DMS153 (cell line): ENCODE data around the gene MS4A1.
"Not testable (repeated sequence)": the region's sequence is repeated elsewhere in the genome, so short reads cannot be mapped to it uniquely, and the experiment has no call there.

Experiments used
- DNase-seq: peaks from one replicate; lab custom pipeline; 2025; lab: John Stamatoyannopoulos, UW

The MS4A1 gene

DNA sequence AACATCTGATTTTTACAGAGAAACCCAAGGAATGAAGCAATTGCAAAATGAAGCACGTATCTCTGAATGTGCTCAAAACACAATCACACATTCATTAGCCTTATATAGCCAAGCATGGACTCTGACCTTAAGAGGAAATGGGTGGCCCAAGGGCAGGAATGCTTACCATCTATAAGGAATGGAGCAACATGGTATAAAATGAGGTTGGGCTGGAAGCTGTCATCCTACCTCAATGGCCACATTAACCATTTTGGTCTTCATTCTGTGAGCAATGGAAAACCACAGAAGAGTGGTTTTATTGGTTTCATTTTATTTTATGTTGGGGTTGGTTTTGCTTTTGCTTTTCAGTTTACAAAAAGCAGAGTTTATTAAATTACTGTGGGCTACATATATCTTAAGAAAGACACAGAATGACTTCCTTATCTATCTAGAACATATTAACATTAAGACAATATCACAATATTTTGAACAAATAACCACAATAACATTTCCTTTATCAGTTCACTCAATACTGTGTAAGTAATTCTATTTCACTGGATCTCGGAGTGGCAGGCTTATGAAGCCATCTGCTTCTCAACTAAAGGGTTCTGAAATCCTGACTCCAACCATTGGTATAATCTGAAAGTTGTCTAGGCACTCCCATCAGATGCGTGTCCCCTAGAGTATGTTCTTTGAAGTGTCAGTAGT lies 48.7 kb downstream of the MS4A1 start:
- DNase-seq = no peak

DNA sequence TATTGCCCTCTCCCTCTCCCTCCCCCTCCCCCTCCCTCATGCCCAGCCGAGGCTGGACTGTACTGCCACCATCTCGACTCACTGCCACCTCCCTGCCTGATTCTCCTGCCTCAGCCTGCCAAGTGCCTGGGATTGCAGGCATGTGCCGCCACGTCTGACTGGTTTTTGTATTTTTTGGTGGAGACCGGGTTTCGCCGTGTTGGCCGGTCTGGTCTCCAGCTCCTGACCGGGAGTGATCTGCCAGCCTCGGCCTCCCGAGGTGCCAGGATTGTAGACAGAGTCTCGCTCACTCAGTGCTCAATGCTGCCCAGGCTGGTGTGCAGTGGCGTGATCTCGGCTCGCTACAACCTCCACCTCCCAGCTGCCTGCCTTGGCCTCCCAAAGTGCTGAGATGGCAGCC lies 54.0 kb downstream of the MS4A1 start:
- not testable (repeated sequence) for DNase-seq

DNA sequence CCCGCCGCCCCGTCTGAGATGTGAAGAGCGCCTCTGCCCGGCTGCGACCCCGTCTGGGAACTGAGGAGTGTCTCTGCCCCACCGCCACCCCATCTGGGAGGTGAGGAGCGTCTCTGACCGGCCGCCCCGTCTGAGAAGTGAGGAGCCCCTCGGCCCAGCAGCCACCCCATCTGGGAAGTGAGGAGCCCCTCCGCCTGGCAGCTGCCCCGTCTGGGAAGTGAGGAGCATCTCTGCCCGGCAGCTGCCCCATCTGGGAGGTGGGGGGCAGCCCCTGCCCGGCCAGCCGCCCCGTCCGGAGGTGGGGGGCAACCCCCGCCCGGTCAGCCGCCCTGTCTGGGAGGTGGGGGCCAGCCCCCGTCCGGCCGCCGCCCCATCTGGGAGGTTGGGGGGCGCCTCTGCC lies 54.6 kb downstream of the MS4A1 start:
- DNase-seq = not testable (repeated sequence)

DNA sequence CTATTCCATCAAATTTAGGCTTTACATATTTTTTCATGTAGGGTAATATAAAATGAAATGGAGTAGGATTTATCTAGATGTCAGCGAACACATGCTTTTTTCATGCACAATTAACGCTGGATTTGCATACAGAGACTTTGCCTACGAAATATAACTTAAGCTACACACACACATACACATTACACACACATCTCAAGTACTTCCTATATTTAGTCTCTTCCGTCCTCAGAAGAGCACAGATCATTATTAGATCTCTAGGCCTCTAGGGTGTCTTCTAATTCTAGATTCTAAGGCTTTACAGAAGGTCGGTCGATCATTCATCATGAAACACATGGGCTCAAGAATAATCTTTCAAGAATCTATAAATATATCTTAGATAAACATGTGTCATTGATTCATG lies 55.7 kb downstream of the MS4A1 start:
- DNase-seq = no peak

DNA sequence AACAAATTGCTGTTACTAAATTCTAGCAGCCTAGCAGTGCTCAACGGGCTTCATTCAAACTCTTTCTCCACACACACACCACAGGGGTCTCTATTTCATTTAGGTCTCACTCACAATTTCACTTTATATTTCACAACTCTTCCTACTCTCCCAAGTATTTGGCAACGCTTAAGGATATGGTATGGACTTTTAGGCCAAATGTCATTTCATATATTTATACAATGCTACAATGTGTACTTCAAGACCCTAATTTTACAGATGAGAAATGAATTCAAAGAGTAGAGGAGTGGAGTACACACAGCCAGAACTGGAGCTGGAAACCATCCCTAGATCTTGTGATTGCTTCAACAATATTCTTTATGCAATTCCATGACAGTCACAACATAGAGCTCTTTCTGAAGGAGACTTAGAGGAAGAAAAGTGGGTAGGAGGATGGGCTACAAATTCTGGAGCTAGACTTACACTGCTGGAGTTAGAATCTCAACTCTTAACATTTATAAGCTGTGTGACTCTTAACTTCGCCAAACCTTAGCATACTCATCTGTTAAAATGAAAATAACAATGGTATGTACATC lies 57.1 kb downstream of the MS4A1 start:
- DNase-seq = no peak

DNA sequence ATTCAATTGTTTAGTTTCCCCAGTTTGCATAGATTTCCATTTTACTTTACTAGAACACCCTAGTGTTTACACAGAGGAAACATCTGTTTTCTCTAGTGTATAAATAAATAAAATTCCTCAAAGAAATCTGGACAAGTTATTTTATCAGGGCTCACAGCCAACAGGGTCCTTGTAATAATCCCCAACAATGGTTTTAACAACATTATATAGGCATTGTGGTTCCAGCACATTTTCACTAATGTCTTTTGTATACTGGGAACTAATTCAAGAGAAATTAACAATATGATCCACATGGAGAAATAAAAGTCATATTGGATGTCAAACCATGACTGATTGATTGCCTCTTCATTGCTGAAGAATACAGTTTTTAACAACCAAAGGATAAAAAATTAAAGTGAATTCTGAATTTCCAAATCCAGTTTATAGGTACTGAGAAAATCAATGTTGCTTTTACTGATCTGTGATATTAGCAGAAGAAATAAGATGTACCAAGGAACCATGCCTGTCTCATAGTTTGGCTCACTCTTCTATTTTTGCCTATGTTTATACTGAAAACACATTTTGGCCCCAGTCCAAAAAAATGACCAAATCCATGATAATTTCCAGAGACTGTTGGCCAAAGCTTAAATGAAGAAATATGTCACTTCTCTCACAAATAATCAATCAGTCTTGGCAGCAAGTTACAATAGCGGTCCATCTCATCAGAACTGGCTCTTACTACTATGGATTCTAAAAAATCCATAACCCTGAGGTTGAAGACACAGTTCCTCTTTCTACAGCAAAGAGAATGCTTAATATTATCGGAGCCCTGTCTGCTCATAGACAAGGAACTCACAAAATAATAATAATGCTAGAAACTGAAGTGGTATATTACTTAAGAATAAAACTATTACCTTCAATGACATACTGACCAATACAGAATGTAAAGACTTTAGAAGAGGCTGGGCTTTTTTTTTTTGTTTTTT lies 58.1 kb downstream of the MS4A1 start:
- no peak for DNase-seq

DNA sequence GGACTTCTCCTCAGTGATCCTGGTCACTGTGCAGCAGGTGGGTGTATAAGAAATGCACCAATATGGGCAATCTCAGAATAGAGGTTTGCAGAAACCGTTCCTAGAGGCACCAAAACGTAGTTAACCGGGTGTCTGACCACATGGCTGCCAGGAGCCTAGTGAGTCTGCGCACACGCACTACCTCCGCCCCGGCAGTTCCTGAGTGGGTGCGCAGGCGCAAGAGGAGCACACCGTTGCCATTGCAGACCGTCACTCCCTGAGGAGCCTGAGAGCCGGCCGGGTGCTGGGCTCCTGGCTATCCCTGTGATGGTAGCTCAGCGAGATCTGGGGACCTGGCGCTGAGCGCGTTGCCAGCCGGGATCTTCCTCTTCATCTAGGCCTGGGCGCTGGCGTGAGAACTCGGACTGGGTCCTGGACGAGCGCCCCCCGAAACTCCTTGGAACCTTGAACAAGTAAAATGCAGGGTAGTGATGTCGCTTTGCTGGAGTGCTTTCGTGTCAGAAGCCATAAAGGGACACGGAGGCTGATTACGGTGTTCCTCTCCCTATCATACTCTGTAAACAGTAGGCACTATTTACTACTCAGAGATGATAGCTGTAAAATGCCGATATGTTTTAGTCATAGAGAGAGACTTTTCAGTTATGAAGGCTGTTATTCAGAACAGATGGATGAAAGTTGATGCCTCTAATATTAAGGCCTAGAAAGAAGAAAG lies 59.7 kb downstream of the MS4A1 start, which contains the start of gene MS4A13:
TSS of gene MS4A13 (plus strand) at position 249 of the 712 bp plus-strand sequence. CDS start 2,692 bp downstream, outside the sequence.
- DNase-seq = no peak
